A673 (cell line): ENCODE measurements around the gene ZSCAN16. TPM values are rescaled to one million over a fixed set of nuclear protein-coding genes. Genes with fewer than 3 reads are reported as not detected.

Experiments
- BruUV-seq: library from RNA; stranded (reverse); fragments of 400-500 nt; replicated peaks from 2 replicates; lab custom pipeline; 2021; lab: Mats Ljungman, UMichigan
- CTCF ChIA-PET: fragments of 300-600 bp; sonication (Branson Sonifier 250); formaldehyde crosslinking; loops from one replicate; lab custom pipeline; 2022; ENCODE audit warnings: antibody characterized with exemption; lab: Charles Lee
- POLR2A ChIA-PET: fragments of 300-600 bp; sonication (Branson Sonifier 250); formaldehyde crosslinking; loops from one replicate; lab custom pipeline; 2022; ENCODE audit warnings: antibody characterized with exemption; ENCODE audit not compliant: low non-redundant PET; lab: Charles Lee
- DNase-seq: peaks from one replicate; pipeline ENCODE4 v3.0.0-alpha.2; 2015; ENCODE audit warnings: low spot score
- H3K27ac ChIP-seq: fragments of 200-600 bp; sonication (generic); 2 replicates; pipeline ENCODE4 v1.5.1; 2016; ENCODE audit warnings: mixed run types, low read depth, mild to moderate bottlenecking, mixed read lengths, antibody characterized with exemption, low read length; ENCODE audit not compliant: poor library complexity, severe bottlenecking
- H3K27me3 ChIP-seq: fragments of 200-600 bp; sonication (generic); replicated peaks from 2 replicates; pipeline ENCODE4 v1.6.1; 2017; ENCODE audit warnings: mixed run types, low read depth, mild to moderate bottlenecking, mixed read lengths, antibody characterized with exemption, low read length; ENCODE audit not compliant: insufficient read depth, poor library complexity
- H3K36me3 ChIP-seq: fragments of 200-600 bp; sonication (generic); 2 replicates; pipeline ENCODE4 v1.6.1; 2016; ENCODE audit warnings: mixed run types, mild to moderate bottlenecking, mixed read lengths, antibody characterized with exemption, low read length; ENCODE audit not compliant: insufficient read depth, poor library complexity, severe bottlenecking
- H3K4me1 ChIP-seq: fragments of 200-600 bp; sonication (generic); 2 replicates; pipeline ENCODE4 v1.6.1; 2017; ENCODE audit warnings: mixed run types, mild to moderate bottlenecking, mixed read lengths, antibody characterized with exemption, low read length; ENCODE audit not compliant: insufficient read depth, poor library complexity, severe bottlenecking
- H3K4me3 ChIP-seq: fragments of 200-600 bp; sonication (generic); 2 replicates; pipeline ENCODE4 v1.5.1; 2016; ENCODE audit warnings: low read depth, mixed run types, mild to moderate bottlenecking, mixed read lengths, low read length; ENCODE audit not compliant: poor library complexity, severe bottlenecking
- H3K9me3 ChIP-seq: fragments of 200-600 bp; sonication (generic); 2 replicates; pipeline ENCODE4 v1.6.1; 2016; ENCODE audit warnings: mixed run types, low read depth, mild to moderate bottlenecking, mixed read lengths, antibody characterized with exemption, low read length; ENCODE audit not compliant: poor library complexity, severe bottlenecking
- CTCF ChIP-seq: fragments of 300-800, 200-600 bp; sonication (generic); conservative IDR thresholded peaks from 2 replicates; pipeline ENCODE4 v1.5.1; 2017; ENCODE audit warnings: low read depth, mild to moderate bottlenecking, antibody characterized with exemption, low read length, moderate library complexity, mixed read lengths
- EZH2 ChIP-seq: fragments of 200-600 bp; sonication (generic); IDR thresholded peaks from 2 replicates; pipeline ENCODE4 v1.6.1; 2017; ENCODE audit warnings: borderline replicate concordance, low read depth, mild to moderate bottlenecking, mixed read lengths, antibody characterized with exemption, low read length; ENCODE audit not compliant: poor library complexity, severe bottlenecking
- intact Hi-C: fragments of 100-400 bp; cut with micrococcal nuclease; formaldehyde crosslinking; loops from one replicate; pipeline ENCODE4 v1.10.0; 2022; ENCODE audit not compliant: unreplicated experiment
- total RNA-seq: library from RNA; stranded (reverse); gene quantifications from 2 replicates; pipeline ENCODE4 v1.2.3, GENCODE V29; 2021

The ZSCAN16 gene
- total RNA-seq, 1 experiment from 2014 or later, result 8.0 TPM

- Histone ChIP-seq H3K27ac (peak overlapping the region; percentile 72), H3K4me3 (peak overlapping the region; percentile 89), H3K27me3 (no peaks in the 10 kb centered on the region), H3K9me3 (no peaks in the 10 kb centered on the region), H3K36me3 (peaks cover 24% of the 10 kb centered on the region), H3K4me1 (peaks cover 14% of the 10 kb centered on the region)
- DNase-seq, result no peak
- BruUV-seq, result no TSS peak
- CTCF ChIA-PET, result interaction anchor here (1.4 kb wide), 1 partner anchor 214 kb away, joined by 5 read pairs; no protein-coding TSS in a partner anchor
- intact Hi-C loops, result loop anchor here (5.0 kb wide), 1 partner anchor 65 kb away; no protein-coding TSS in a partner anchor
- TF ChIP-seq CTCF (no peak), EZH2 (no peak)
- POLR2A ChIA-PET, result no interaction called here
These were observed 18.0 kb downstream of the ZSCAN16 start for GRCh38 chr6:28142446-28142845.

- H3K36me3 ChIP-seq, result peaks cover 52% of the 10 kb centered on the region
- H3K27ac ChIP-seq, result no peak overlapping the region
- no peak overlapping the region for H3K4me3 ChIP-seq
- intact Hi-C loops, result no loop called here
- DNase-seq, result no peak
- no peak for TF ChIP-seq CTCF
- no peak for TF ChIP-seq EZH2
- BruUV-seq, result no TSS peak
- no peaks in the 10 kb centered on the region for H3K27me3 ChIP-seq
- CTCF ChIA-PET, result no interaction called here
- peaks cover 5% of the 10 kb centered on the region for H3K4me1 ChIP-seq
- POLR2A ChIA-PET, result no interaction called here
- no peaks in the 10 kb centered on the region for H3K9me3 ChIP-seq
These were observed 20.8 kb downstream of the ZSCAN16 start for GRCh38 chr6:28145231-28145630.

GRCh38 chr6:28152531-28152930 lies 28.1 kb downstream of the ZSCAN16 start:
- DNase-seq, result no peak
- intact Hi-C loops, result no loop called here
- peaks cover 28% of the 10 kb centered on the region for H3K9me3 ChIP-seq
- H3K27ac ChIP-seq, result no peak overlapping the region
- BruUV-seq, result no TSS peak
- H3K36me3 ChIP-seq, result peaks cover 82% of the 10 kb centered on the region
- no peak overlapping the region for H3K4me3 ChIP-seq
- ChIA-PET CTCF (no interaction called here), POLR2A (no interaction called here)
- TF ChIP-seq CTCF (no peak), EZH2 (no peak)
- no peaks in the 10 kb centered on the region for H3K27me3 ChIP-seq
- no peaks in the 10 kb centered on the region for H3K4me1 ChIP-seq
